ENCODE data around the gene SRF.

- TF ChIP-seq MAX (IDR thresholded peaks at IDR 0.05; ENCODE audit: insufficient read depth, insufficient read length) (no peak), POLR2A (IDR thresholded peaks at IDR 0.05; ENCODE audit: low read depth, low read length) (no peak), CTCF (IDR thresholded peaks at IDR 0.05; ENCODE audit: extremely low read depth in 1 of 2, insufficient read depth in 1 of 2, low read depth in 1 of 2, low read length in 2 of 2) (no peak)
These were observed 7.1 kb downstream of the SRF start for GRCh38 chr6:43178150-43178549.
